ENCODE data around the gene WDR1. TPM values are rescaled to one million over a fixed set of nuclear protein-coding genes. Genes with fewer than 3 reads are reported as not detected.

The WDR1 gene
- total RNA-seq, 1 experiment from 2014 or later = 367 TPM

DNA sequence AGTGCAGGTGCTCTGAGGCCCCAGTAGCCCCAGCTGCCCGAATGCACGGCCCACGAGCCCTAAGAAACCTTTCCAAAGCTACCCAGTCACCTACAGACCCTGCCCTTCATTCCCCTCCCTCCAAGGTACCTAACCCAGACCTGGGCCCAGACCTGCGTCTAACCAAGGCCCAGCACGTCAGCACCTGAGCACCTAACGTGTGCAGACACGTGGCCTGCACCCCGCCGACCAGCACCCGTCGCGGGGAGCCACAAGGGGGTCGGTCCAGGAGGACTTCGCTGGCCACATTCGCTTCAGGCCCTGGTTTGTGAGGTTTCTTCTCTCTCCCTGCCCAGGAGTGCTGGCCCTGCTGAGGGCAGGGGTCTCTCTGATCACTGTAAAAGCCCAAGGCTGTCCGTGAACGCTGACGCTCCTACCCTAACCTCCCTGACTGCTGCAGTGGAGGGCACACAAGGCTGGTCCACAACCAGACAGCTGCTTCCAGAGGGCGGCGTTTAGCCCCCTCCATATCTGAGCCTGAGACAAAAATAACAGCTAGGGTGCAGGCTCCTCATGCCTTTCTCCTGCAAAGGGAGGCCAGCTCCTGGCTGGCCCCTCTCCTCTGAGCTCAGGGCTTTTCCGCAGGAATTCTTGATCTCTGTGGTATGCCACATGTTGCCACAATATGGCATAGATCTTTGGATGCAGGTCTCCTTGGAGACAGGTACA is 31.8 kb downstream of the WDR1 start:
- H3K18ac ChIP-seq (ENCODE audit: insufficient read length, low read depth, low read length) = no peak overlapping the region
- no peak overlapping the region for H2BK5ac ChIP-seq (ENCODE audit: insufficient read length, low read length)
- Mint-ChIP-seq H3K4me1 (no peaks in the 10 kb centered on the region), H3K9me3 (no peaks in the 10 kb centered on the region), H3K27ac (peak overlapping the region in 1 of 3 experiments; percentile 61; a peak in 1 of 7 replicates), H3K27me3 (ENCODE audit: low read depth) (no peaks in the 10 kb centered on the region), H3K36me3 (ENCODE audit: insufficient read depth in 1 of 3, low read depth in 3 of 3) (peaks cover 41 to 97% (median 97%) of the 10 kb centered on the region in 3 experiments; a peak in 6 of 7 replicates), H3K4me3 (no peak overlapping the region)
- H4K20me1 ChIP-seq (ENCODE audit: control insufficient read depth, insufficient read depth, insufficient read length) = no peaks in the 10 kb centered on the region
- no peak overlapping the region for H2BK20ac ChIP-seq (ENCODE audit: low read depth, low read length, poor library complexity, severe bottlenecking)
- H3T11ph ChIP-seq (ENCODE audit: low read length) = no peak overlapping the region
- no peak overlapping the region for H3K14ac ChIP-seq (ENCODE audit: insufficient read depth, low read length)
- no peak overlapping the region for H2AFZ ChIP-seq (ENCODE audit: low read length)
- no peak overlapping the region for H3K4ac ChIP-seq (ENCODE audit: low read depth, low read length)
- H3K27me3 ChIP-seq (ENCODE audit: insufficient read depth, low read length) = no peaks in the 10 kb centered on the region
- no peak overlapping the region for H3K23ac ChIP-seq (ENCODE audit: insufficient read length, low read depth, low read length)
- H2BK120ac ChIP-seq (ENCODE audit: low read depth, low read length, poor library complexity, severe bottlenecking) = no peak overlapping the region
- H3K4me2 ChIP-seq (ENCODE audit: insufficient read depth, insufficient read length, low read length) = no peak overlapping the region
- H3K79me1 ChIP-seq (ENCODE audit: insufficient read depth, low read depth, low read length, poor library complexity, severe bottlenecking) = no peaks in the 10 kb centered on the region
- no peak overlapping the region for H2BK15ac ChIP-seq (ENCODE audit: low read depth, low read length)
- no CpG with 5 or more reads among the region's 21 CpGs for WGBS (ENCODE audit: extremely low coverage, insufficient read length, low lambda C conversion rate)
- H3K79me2 ChIP-seq (ENCODE audit: insufficient read depth, low read length) = no peaks in the 10 kb centered on the region; the same call in 1 of the 2 replicates
- H3K4me1 ChIP-seq (ENCODE audit: insufficient read depth, low read length) = no peaks in the 10 kb centered on the region
- DNase-seq = no peak
- H4K91ac ChIP-seq (ENCODE audit: insufficient read length, low read depth, low read length) = no peak overlapping the region
- no peak overlapping the region for H3K56ac ChIP-seq (ENCODE audit: insufficient read length, low read depth, low read length)
- H4K5ac ChIP-seq (ENCODE audit: insufficient read length, low read depth, low read length) = no peak overlapping the region
- TF ChIP-seq, protein P1, sequence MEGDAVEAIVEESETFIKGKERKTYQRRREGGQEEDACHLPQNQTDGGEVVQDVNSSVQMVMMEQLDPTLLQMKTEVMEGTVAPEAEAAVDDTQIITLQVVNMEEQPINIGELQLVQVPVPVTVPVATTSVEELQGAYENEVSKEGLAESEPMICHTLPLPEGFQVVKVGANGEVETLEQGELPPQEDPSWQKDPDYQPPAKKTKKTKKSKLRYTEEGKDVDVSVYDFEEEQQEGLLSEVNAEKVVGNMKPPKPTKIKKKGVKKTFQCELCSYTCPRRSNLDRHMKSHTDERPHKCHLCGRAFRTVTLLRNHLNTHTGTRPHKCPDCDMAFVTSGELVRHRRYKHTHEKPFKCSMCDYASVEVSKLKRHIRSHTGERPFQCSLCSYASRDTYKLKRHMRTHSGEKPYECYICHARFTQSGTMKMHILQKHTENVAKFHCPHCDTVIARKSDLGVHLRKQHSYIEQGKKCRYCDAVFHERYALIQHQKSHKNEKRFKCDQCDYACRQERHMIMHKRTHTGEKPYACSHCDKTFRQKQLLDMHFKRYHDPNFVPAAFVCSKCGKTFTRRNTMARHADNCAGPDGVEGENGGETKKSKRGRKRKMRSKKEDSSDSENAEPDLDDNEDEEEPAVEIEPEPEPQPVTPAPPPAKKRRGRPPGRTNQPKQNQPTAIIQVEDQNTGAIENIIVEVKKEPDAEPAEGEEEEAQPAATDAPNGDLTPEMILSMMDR (conservative IDR thresholded peaks at IDR 0.05) = no peak
- H2AK5ac ChIP-seq (ENCODE audit: insufficient read length, low read length) = no peak overlapping the region
- H2BK12ac ChIP-seq (ENCODE audit: insufficient read length, low read depth, low read length) = no peak overlapping the region
- H3K9ac ChIP-seq (ENCODE audit: extremely low read depth, insufficient read length, low read length) = no peak overlapping the region
- H3K23me2 ChIP-seq (ENCODE audit: insufficient read length, low read depth, low read length, poor library complexity, severe bottlenecking) = peaks cover 3% of the 10 kb centered on the region
- no peak overlapping the region for H3K27ac ChIP-seq (ENCODE audit: insufficient read length, low read depth, low read length)
- H4K8ac ChIP-seq (replicated peaks; ENCODE audit: insufficient read length, low read depth, low read length) = no peak overlapping the region
- H3K9me3 ChIP-seq (ENCODE audit: control insufficient read depth, low read depth, low read length) = no peaks in the 10 kb centered on the region

All from H9 (cell line).